Measurements from ENCODE around the gene C1D.

C1D gene

GRCh38 chr2:68057658-68058396 is 5.0 kb downstream of the C1D start:
- DNase-seq = no peak

DNA sequence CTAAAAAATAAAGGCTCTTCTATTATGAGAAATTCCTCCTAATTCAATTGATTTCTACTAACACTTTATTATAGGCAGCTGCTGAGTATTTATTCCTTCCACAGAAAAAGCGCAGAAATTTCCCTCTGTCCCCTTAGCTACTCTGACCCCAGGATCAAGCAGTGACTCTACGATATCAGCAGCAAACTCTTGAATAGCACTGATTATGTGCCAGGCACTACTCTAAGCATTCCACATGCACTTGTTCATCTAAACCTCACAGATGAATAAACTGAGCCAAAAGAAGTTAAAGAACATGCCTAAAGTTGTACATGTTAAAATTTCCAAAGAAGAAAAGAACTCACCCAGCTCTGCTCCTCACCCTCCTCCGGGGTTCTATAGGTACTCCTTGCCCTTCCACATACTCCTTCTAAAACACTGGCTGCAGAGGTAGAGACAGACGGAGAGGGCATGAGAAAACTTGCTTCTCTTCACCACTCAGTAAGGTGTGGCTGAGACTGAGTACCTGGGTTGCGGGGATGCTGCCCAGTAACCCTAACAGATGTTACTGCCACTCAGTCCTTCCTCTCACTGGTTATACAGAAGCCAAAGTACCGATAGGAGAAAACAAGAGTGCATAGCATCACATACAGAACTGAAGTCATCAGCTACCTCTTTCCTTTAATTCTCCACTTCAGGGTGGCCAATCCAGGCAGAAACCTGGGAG is 9.9 kb downstream of the C1D start:
- no peak for DNase-seq

- no peak for DNase-seq
Measured at GRCh38 chr2:68050353-68050752, 12.5 kb downstream of the C1D start.

- no peak for DNase-seq
Measured at GRCh38 chr2:68046642-68047240, 16.1 kb downstream of the C1D start.

DNA sequence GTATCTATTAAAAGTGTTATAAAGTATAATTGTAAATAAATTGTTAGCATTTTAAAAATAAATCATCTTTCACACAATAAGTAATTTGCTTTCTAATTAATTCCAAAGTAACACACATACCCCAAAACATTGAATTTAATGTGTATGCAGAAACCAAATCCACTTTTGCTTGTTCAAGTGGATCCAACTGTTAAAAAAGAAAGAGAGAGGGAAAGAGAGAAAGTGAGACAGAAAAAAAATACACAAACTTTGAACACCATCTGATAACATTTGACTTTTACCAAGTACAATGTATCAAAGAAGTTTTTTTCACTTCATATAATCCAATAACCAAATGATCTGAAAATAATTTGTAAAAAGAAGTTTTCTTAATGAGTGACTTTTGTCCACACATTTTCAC is 16.6 kb downstream of the C1D start:
- no peak for DNase-seq

- DNase-seq = no peak
Measured at GRCh38 chr2:68045342-68045741, 17.5 kb downstream of the C1D start.

GRCh38 chr2:68044099-68044498 is 18.7 kb downstream of the C1D start:
- DNase-seq = no peak

DNA sequence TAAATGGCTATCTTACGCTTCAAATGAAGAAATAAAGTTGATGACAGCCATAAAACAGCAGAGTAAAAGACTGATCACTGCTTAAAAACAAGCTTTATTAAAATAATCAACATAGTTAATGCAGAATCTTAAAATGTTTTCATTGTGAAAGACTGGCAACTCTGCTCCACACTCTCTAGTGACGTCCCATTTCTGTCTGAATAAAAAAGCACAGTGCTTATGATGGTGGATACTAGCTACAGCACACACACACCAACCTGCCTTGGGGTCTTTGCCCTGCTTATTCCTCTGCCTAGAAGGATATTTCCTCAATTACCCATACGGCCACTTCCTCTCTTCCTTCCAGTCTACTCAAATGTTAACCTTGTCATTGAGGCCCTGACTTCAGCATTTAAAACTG is 19.1 kb downstream of the C1D start:
- DNase-seq = no peak

GRCh38 chr2:68043032-68043431 is 19.8 kb downstream of the C1D start:
- no peak for DNase-seq

GRCh38 chr2:68041704-68042245 is 21.0 kb downstream of the C1D start:
- no peak for DNase-seq

DNA sequence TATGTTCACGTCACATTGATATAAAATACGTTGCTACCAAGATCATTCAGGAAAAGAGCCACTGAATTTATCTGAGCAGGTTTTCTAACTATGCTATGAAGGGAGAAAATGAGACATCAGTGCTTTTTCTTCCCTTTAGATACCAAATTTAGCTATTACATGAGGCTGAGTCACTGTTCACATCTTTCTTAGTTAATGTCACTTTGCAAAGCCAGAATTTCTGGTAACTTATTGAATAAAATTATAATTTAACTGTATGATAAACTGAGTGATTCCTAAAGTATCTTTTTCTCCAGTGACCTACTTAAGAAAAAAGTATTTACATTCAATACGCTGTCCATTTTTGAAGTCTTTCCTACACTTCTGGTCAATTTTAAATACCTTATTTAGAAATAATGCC is 22.7 kb downstream of the C1D start:
- no peak for DNase-seq

GRCh38 chr2:68039317-68039716 is 23.5 kb downstream of the C1D start:
- no peak for DNase-seq

DNA sequence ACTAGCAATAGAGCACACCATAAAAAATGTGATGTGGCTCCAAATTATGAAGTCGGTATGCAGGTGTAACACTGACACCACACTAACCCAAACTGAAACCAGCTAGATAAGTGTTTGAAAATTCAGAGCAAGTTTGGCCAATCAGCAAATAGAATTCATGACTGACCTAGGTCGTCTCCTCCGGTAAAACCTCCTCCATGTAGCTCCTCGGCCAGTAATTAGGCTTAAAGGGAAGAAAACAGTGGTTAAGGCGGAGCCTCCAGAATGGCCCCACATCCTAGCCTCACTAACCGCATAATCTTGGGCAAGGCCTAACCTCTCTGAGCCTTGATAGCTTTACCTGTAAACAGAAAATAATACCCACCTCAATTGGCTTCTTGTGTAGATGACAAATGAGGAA is 30.1 kb downstream of the C1D start:
- DNase-seq = no peak

GRCh38 chr2:68031542-68032160 is 31.2 kb downstream of the C1D start:
- DNase-seq = no peak

GRCh38 chr2:68031043-68031442 is 31.8 kb downstream of the C1D start:
- no peak for DNase-seq

- DNase-seq = no peak
Measured at GRCh38 chr2:68030529-68030928, 32.3 kb downstream of the C1D start.

- DNase-seq = no peak
Measured at GRCh38 chr2:68027959-68028358, 34.8 kb downstream of the C1D start.

DNA sequence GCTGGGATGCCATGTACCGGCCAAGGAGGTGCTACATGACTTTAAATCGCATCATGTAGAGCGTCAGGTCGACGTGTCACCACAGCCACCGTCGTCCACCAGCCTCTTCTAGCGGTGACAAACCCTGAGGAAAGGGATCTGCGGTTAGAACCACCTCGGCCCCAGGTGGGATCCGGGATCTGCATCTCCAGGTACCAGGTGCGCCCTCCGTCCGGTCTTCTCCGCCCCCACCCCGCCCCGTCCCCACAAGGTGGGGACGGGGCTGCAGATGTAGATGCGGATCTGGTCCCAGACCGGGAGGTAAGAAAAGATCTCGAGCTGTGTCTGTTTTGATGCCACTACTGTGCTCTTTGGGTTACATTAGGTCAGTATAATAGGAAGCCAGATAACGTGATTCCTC is 38.4 kb downstream of the C1D start:
- DNase-seq = no peak

DNA sequence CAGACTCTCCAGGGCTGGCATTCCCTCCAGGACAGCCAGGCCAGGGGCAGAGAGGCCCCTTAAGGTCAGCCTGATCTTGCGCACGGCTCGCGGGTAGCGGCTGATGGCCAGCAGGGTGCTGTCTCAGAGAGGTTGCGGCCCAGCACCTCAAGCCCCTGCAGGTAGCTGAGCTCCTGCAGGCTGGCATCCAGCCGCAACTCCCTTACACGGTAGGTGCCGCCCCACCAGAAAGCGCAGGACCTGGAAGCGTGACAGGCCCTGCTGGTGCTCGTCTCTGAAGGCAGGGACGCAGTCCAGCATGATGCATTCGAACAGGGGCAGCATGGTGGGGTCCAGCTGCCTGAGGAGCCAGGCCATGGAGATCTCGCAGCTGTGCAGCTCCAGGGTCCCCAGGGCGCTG is 38.9 kb downstream of the C1D start:
- DNase-seq = no peak

- no peak for DNase-seq
Measured at GRCh38 chr2:68018727-68019126, 44.1 kb downstream of the C1D start.

- DNase-seq = no peak
Measured at GRCh38 chr2:68009526-68009925, 53.3 kb downstream of the C1D start.

- no peak for DNase-seq
Measured at GRCh38 chr2:68000170-68000825, 62.5 kb downstream of the C1D start.

DNA sequence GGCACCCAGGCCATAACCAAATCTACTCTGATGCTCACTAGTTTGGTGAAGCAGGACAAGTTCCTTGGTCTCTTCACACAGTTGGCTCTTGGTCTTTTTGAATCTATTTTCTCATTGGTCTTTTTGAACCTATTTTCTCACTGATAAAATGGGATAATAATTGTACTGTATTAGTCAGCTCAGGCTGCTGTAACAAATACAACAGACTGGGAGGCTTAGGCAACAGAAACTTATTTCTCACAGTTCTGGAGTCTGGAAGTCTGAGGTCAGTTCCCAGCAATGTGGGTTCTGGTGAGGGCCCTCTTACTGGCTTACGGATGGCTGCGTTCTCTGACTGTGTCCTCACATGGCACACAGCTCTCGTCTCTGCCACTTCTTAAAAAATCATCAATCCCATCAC is 63.5 kb downstream of the C1D start:
- no peak for DNase-seq

All from stimulated activated CD4-positive, alpha-beta T cell treated with anti-CD3 and anti-CD28 coated beads, Interleukin-4, amount 100 ng/mL, for 1 hour (primary cell).